NCI-H345 (cell line): ENCODE data around the gene CHD9NB.
A peak's percentile ranks its signal among the peaks of the same experiment; 100 is the strongest.
"Not testable (repeated sequence)": the region's sequence is repeated elsewhere in the genome, so short reads cannot be mapped to it uniquely, and the experiment has no call there.

Source experiments
- DNase-seq: peaks from one replicate; lab custom pipeline; 2025; lab: John Stamatoyannopoulos, UW

Gene CHD9NB

DNA sequence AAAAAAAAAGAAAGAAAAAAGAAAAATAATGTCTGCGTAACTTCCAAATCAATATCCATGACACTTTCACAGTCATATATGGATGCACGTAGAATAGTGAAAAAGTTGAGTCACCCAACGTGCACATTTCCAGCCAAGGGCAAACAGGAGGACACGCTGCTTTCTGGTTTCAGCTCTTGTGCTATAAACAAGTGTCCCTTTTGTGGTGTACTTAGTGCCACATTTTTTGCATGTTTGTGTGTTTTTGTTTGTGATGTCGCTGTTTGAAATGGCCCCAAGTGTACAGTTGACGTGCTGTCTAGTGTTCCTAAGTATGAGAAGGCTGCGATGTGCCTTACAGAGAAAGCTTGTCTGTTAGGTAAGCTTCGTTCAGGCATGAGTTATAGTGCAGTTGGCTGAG, 5.0 kb upstream of the CHD9NB start:
- no peak for DNase-seq

DNA sequence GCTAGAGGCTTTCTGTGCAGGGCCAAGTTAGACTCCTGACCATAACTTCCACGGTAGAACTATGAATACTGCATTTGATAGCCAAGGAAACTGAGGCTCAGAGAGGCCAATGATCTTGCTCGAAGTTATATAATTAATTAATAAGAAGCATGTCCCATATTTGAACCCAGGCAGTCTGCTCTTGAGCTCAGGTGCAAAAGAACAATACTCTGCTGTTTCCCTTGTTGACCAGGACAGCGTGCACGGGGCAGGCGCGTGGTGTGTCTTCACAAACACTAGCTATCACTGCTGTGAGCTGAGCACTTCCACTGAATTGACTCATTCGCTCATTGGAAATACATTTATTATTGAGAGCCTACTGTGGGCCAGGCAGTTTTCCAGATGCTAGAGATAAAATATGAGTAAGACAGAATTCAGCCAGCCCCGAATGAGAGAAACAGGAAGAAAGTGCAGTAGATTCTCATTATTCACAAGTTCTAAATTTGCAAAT, 3.7 kb upstream of the CHD9NB start:
- no peak for DNase-seq

DNA sequence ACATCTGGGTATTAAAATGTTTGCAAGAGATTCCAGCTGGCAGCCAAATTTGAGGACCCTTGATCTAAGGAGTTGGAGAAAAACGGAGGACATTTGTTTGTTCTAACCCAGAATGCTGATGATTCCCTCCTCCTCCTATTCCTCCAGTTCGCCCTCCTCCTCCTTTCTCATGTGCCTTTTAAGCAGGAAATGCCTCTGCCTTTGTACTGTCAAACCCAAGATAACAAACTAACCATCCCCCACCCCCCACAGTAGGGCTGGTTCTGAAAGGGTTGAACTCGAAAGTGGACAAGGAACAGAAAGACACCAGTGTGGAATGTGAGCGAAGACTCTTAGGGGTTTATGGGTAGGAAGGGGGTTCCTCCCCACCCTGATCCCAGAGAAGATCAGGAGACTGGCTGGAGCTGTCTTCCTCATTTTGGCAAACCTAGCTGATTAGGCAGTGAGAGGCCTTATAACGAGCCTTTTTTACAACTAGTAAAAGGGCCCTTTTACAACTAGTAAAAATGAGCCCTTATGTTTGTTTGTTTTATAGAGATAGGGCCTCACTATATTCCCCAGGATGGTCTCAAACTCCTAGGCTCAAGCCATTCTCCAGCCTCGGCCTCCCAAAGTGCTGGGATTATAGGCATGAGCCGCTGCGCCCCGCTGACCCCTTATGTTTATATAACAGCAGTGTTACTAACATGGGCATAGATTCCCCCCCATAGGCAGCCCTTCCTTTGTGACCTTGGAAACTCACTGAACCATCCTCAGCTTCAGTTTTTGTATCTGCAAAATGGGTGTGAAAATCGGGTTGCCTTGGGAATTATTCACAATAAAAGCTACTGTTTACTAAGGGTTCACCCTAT, 3.1 kb upstream of the CHD9NB start:
- no peak for DNase-seq

DNA sequence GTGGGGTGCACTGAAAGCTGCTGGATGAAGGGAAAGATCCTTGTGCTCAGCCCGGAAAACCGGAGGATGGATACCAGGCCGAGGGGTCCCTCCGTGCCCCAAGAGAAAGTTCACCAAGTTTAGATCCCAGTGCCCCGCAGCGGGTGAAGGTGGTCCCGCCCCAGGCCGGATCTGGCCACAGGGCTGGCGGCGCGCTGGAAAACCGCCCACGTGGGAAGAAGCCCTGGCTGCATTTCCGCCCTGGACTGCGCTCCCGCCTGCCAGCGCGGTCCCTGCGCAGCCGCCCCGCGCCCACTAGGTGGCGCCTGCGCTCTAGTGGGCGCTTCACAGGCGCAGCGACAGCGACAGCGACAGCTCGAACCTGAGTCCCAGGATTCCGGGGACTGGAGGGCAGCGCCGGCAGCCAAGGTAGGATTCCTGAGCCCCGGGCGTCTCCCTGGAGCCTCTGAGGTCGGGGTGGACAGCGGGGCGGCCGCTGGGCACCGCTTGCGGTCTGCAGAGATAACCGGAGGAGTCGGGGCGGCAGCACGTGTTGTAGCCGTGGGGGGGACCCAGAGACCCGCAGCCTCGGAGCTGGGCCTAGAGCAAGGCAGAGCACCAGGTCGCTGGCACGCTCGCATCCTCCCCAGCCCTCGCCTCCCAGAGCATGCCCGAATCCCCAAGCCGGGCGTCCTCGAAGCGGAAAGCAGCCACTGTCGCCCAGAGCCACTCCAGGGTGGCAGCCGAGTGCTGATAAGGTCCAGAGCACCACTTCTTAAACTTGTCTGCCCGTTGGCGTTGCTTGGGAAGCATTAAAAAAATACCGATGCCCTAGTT, 2.2 kb upstream of the CHD9NB start, which contains the start of gene CHD9:
TSS of gene CHD9 (plus strand) at position 322 of the 816 bp plus-strand sequence. CDS start 101,099 bp downstream, outside the sequence.
- peak; percentile 79 for DNase-seq

DNA sequence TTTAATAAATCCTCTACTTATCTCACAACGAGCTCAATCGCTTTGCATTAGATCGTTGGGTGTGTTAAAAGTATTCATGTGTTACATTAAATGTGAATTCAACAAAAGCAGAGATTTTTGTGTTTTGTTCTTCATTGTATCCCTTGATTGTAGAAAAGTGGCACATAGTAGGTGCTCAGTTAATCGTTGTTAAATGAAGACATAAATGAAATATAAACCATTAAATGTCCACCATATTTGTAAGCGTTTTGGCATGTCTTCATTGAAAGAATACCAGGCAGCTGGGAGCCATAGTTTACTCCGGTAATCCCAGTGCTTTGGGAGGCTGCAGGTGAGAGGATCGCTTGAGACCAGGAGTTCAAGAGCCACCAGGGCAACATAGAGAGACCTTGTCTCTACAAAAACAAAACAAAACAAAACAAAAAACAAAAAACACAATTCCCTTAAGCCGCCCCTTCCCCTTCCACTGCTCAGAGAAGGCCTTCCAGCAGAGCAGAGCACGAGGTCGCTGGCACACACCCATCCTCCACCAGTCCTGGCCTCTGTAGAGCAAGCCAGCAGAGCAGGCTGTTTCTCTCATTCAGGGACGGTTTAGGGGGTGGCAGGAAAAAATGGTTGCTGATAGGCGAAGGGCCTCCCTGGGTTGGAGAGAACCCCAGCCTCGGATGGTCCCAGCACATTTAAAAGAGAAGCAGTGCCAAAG, 1.4 kb upstream of the CHD9NB start:
- no peak for DNase-seq

DNA sequence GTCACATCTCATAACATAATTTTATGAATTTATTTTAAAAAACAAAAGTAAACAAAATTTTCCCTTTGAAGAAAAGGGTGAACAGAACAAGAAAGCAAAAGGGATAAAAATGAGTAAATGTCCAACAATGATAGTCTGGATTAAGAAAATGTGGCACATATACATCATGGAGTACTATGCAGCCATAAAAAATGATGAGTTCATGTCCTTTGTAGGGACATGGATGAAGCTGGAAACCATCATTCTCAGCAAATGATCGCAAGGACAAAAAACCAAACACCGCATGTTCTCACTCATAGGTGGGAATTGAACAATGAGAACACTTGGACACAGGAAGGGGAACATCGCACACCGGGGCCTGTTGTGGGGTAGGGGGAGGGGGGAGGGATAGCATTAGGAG, 1.4 kb downstream of the CHD9NB start:
- DNase-seq: not testable (repeated sequence)

DNA sequence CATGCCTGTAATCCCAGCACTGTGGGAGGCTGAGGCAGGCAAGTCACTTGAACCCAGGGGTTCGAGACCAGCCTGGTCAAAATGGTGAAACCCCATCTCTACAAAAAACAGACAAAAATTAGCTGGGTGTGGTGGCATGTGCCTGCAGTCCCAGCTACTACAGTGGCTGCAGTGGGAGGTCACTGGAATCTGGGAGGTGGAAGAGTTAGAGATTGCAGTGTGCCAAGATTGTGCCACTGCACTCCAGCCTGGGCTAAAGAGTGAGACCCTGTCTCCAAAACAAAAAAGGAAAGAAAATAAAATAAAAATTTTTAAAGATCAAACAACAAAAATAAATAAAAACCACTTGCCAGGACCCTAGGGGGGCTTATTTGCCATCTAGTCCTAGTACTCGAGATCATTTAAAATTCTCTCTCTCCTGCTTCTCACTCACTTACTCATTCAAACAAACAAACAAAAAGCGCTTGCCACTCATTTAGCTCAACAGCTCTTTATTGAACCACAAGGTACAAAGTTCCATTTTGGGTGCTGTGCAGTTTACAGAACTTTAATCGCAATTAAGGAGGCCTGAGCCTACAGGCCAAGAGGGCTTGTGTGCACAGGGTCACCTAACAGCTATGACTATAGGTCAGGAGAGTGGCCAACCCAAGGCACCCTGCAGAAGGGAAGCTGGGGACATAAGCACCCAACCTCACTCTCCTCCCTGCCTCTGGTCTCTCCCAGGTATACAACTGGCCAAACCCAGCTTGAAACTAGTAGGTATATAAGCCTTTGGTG, 4.4 kb downstream of the CHD9NB start:
- DNase-seq: no peak

DNA sequence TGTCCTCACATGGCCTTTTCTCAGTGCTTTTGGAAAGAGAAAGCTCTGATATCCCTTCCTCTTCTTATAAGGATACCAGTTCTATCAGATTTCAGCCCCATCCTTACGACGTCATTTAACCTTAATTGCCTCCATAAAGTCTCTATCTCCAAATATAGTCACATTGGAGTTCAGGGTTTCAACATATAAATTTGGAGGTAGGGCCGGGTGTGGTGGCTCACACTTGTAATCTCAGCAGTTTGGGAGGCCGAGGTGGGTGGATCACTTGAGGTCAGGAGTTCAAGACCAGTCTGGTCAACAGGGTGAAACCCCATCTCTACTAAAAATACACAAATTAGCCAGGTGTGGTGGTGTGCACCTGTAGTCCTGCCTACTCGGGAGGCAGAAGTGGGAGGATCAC, 5.2 kb downstream of the CHD9NB start:
- not testable (repeated sequence) for DNase-seq

DNA sequence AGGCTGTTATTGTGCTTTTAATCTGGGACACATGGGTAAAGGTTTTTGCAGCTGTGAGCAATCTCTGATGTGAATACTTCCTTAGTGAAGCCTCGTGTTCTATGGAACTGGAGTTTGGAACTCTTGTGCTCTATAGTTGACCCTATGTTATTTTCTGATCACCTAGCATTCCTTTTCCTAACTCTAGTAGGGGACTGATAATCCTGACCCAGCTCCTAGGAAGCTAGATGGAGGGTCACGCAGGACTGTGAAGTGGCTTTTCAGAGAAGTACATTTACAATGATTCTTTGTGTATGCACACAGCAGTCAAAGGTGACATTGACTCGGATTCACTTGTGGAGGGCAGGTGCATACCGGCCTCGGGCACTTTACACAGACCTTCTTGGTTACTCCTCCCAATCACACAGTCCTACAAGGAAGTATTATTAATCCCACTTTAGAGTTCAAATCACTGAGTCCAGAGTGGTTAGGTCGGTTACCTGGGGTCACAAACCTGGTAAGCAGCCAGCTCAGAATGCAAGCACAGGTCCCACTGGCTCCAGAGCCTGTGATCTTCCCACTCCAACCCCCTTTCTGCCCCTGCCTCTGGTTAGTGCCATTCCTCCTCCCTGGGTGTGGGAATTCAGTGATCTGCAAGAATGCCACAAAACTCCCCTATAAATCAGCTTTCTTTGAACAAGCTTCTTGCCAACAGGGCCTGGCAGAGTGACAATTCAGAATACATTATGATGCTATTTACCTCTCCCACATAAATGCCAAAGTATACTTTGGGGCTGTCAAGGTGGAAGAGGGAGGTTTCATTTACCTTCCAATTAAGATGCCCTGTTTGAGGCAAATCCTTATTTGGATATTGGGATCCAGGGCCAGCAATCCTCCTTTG, 7.1 kb downstream of the CHD9NB start:
- DNase-seq: no peak

DNA sequence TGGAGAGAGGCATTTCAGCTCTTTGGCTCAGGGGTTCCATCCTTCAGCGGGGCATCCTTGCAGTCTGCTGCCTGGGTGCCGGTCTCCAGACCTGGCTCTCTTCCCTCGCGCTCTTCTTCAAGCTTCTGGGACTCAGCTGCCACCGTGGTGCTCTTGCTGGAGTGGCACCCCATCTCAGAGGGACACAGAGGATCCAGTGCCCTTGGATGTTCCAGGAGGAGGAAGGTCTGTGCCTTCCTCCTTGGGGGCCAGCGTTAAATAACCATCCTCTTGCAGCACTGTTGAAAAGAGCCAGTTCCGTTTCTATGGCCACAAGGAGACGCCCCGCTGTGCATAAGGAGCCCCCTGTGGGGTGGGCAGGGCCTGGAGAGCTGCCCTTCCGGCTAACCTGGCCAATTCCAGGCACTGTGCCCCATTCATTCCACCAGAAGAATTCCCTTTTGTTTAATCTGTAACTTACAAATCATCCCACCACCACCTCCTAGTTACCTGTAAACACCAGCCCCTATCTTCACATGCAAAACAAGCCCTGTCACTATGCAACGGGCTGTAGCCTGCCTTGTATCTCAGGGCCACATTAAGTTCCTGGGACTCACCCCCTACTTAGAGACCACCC, 8.6 kb downstream of the CHD9NB start:
- no peak for DNase-seq

DNA sequence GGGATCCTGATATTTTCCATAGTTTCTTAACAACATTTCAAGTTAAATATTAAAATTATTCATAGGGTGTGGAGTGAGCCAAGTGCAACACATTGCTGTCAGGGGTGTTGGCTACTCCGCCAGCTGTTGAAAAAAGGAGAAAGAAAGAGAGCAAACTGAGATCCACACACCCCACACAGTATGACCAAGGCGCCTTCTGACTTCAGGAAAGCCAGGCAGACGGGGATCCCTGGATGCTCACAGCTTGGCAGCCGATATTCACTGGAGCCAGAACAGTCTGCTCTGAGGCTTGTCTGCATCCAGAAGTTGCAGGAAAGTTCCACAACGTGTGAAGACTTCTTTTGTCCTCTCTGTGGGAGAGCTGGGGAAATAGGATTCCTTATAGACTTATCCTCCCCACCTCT, 9.3 kb downstream of the CHD9NB start:
- DNase-seq: no peak

DNA sequence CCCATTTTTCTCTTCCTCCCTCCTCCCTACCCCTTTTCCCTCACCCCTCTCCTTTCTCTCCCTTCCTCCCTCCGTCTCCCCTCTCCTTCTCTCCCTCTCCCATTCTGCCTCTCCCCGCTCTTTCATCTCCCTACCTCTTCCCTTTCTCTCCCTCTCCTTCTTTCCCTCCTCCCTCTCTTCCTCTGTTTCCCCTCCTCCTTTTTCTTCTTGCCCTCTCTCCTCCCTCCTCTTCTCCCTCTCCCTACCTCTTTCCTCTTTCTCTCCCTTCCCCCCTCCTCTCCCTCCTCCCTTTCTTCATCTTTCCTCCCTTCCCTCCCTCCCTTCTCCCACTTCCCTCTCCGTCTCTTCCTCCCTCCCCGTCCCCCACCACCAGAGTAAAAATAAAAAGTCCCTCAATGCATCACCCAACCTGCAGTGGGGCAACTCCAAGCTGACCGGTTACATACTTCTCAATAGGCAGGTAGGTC, 10.4 kb downstream of the CHD9NB start:
- no peak for DNase-seq

DNA sequence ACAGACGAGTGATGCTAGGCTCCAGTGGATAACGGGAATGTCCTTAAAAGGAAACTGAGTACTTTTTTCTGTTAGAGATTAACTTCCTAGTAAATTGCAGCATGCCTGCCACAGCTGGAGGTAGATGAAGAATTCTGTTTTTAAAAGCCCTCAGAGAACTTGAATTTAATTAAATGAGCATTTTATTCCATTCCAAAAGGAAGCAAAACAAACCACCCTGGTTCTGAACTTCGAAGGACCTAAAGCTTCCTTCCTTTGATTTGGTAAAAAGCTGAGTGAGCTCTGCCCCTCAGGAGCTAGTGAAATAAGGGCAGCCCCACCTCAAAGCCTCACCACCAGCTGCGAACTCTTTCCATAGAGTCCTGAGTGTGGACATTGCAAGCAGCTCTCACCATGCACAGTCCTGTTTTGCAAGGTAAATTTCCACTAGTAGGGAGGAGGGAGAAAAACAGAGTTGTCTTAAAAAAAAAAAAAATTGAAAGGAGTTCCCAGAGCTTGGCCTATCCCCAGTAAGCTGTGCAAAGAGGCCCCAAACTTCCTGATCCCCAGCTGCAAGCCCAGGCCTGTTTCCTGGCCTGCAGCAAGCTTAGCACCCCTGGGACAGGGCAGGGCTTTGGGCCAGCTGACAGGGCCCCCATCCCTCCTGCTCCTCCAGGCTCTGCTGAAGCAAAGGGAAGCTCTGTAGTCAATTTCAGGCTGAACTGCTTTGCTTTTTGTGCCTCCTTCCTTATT, 11.2 kb downstream of the CHD9NB start:
- DNase-seq: no peak

DNA sequence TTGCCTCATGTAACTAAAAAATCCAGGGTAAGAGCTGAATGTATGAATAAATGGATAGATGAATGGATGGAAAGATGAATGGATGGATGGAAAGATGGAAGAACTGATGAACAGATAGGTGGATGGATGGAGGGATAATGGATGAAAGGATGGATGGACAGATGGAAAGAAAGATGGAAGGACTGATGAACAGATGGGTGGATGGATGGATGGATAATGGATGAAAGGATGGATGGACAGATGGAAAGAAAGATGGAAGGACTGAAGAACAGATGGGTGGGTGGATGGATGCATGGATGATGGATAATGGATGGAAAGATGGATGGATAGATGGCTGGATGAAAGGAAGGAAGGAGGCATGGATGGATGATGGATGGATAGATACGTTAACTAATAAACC, 11.9 kb downstream of the CHD9NB start:
- DNase-seq: no peak

DNA sequence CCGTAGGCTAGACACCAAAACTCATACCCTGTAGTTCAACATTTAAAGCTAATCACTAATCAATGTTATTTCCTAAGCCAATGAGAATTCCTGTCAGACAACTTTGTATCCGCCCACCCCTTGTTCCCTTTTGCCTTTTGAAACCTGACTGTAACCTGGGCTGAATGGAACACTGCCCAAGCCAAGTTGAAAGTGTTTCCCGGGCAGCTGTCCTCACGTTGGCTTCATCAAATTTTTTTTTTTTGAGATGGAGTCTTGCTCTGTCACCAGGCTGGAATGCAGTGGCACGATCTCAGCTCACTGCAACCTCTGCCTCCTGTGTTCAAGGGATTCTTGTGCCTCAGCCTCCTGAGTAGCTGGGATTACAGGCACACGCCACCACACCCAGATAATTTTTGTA, 16.0 kb downstream of the CHD9NB start:
- not testable (repeated sequence) for DNase-seq

DNA sequence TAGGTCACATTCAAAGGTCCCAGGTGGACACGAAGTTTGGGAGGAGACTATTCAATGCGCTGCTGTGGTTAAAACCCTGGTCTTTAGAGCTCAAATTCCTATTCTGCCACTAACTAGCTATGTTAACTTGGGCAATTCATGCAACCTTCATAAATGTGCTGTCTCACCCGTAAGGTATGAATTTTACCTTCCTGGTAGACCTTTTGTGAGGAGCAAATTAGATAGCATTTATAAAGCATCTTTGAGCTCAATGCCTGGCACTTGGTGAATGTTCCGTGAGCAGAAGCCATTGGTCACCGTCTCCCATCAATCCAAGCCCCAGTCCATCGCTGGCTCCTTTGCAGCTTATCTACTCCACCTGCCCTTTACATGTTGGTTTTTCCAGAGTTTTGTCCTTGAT, 16.6 kb downstream of the CHD9NB start:
- no peak for DNase-seq

DNA sequence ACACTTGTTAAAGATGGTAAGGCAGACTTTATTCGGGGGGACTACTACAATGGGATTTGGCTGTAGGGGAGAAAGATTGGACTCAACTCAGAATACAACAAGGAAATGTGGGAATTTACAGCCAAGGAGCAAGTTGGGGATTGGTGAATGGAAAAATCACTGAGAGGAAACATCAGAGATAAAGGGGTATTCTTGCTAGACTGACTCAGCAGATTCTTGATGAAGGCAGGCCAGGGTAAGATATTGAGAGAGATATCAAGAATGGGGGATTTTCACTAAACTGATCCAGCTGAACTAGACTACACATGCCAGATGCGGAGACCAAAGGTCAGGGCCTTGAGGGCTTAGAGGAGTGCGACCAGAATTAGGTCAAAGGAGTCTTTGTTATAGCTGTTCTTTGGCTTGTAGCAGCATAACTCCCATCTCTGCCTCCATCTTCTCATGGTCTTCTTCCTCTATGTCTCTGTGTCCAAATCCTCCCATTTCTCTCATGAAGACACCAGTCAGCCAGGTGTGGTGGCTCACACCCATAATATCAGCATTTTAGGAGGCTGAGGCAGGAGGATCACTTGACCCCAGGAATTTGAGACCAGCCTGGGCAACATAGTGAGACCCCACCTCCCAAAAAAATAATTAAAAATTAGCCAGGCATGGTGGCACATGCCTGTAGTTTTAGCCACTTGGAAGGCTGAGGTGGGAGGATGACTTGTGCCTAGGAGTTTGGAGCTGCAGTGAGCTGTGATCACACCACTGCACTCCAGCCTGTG, 17.3 kb downstream of the CHD9NB start:
- DNase-seq: no peak

DNA sequence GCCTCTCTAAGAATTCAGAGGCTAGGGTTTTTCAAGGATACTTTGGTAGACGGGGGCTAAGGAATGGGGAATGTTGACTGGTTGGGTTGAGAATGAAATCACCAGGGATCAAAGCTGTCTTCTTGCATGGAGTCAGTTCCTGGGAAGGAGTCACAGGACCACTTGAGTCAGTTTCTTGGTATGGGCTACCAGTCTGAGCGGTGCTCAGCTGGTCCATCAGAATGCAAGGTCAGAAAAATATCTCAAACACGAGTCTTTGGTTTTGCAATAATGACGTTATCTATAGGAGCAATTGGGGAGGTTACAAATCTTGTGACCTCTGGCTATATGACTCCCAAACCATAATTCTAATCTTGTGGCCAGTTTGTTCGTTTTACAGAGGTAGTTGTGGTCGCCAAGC, 18.4 kb downstream of the CHD9NB start:
- no peak for DNase-seq
